NCI-H526 (cell line): ENCODE measurements around the gene KIF5A.

Experiments
- DNase-seq, 2 experiments: peaks; one replicate each; lab custom pipeline; 2025; lab: John Stamatoyannopoulos, UW

Gene KIF5A

GRCh38 chr12:57535764-57536596 is 13.9 kb upstream of the KIF5A start:
- DNase-seq: no peak

- no peak for DNase-seq
Measured at GRCh38 chr12:57536597-57536942, 13.3 kb upstream of the KIF5A start.

DNA sequence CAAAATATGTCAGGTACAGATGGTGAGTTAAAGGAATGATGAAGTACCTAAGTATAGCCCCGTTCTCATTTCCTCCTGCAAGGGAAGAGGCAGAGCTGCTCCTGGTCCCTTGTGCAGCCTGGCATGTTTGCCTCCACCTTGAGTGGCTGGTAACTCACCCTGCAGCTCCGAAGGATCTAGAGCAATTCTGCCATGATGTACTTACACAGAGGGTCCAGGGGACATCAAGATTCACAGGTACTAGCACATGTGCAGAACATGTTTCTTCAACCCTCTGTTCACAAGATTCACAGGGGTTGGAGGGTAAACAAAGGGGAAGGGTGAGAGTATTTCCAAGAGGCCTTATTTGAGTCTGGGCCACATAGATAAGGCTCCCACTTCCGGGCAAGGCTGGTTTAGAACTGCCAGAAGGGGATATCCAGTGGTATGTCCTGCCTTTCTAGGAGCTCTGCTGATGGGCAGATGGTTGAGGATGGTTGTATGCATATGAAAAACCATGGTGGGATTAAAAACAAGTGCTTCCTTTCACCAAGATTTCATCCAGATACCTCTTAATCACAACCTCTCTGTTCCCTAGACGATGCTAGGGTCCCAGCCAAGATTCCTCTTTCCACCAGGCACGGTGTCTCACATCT is 10.6 kb upstream of the KIF5A start:
- no peak for DNase-seq

DNA sequence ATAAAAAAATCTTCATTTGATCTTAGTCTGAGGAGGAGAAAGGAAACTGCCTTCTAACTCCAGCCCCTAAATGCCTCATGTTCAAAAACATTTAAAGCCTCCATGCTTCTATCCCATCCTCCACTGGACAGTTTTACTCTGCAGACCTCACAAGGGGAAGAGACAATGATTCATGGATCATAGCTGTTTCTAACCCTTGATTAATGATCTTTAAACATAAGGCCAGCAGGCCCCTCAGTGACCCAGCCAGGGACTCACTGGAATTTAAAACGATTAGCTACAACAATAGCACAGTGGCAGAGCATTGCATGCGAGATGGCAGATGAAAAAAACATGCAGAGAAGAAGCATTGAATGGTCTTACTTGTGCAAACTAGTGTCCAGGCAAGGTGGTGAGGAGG is 8.8 kb upstream of the KIF5A start:
- DNase-seq: no peak

- no peak for DNase-seq
Measured at GRCh38 chr12:57541717-57542116, 8.1 kb upstream of the KIF5A start.

- no peak for DNase-seq
Measured at GRCh38 chr12:57543581-57543980, 6.3 kb upstream of the KIF5A start.

DNA sequence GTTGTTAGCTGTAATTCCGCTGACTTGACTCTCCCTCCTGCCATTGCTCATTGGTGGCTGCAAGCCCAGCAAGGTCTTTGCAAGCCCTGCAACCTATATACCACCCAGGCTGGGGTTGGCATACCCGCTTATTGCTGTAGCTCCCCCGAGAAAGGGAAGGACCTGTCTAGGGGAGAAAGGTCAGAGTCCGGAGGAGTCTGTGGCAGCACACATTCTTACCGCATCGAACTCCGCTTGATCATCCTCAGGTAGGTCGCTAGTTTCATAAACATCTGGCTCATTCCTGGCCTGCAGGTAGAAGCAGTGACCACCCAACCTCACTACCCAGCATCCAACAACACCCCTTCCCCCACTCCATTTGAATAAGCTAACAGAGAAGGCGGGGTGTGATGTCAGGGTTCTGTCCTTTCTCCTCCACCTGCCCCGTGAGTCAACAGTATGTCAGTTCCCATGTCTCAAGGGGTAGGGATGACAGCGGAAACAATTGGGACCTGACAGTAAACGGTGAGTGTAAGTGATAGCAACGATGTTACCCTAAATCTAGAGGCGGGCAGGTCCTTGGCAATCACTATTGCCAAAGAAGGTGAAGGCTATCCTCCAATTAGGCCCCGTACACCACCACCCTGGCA is 3.9 kb upstream of the KIF5A start:
- DNase-seq: peak; percentile 80 to 87

DNA sequence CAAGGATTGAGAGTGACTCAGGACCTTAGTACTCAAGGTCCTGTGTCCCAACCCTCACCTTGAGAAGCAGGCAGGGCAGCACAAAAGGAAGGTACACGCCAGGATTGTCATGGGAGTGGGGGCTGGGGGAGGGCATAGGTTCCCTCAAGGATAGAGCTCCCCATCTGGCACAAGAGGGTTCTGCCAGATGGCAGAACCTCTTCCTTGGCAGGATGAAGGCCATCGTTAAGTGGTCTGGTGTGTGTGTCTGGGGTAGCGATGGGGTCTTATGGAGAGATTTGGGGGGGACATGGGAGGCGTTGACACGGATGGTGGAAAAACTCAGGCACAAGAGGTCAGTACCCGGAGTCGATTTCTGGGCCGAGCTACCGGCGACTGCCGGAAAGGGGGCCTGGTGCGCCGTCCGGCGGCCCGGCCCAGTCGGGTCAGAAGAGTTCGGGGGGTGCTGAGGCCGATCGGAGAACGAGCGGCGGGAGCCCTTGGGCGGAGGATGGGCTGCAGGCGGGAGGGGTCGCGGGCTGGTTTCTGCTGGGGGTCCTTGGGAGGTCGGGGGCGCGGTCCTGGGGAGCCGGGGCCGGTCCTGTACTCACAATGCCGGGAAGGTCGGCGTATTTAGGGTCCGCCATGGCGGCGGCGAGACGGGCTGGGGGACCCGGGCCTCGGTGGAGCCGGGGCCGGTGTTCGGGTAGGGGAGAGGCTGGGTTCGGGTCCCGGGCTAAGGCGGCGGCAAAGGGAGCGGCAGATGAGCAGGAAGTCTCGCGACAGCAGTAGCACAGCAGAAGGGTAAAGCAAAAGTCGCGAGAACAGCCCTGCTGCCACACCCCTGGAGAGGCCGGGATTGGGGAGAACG is 3.2 kb upstream of the KIF5A start, which contains the start of gene DCTN2:
TSS of gene DCTN2 (minus strand) at position 755 of the 850 bp plus-strand sequence. CDS start at position 626, 129 bp downstream.
- peak; percentile 96 to 98 for DNase-seq

DNA sequence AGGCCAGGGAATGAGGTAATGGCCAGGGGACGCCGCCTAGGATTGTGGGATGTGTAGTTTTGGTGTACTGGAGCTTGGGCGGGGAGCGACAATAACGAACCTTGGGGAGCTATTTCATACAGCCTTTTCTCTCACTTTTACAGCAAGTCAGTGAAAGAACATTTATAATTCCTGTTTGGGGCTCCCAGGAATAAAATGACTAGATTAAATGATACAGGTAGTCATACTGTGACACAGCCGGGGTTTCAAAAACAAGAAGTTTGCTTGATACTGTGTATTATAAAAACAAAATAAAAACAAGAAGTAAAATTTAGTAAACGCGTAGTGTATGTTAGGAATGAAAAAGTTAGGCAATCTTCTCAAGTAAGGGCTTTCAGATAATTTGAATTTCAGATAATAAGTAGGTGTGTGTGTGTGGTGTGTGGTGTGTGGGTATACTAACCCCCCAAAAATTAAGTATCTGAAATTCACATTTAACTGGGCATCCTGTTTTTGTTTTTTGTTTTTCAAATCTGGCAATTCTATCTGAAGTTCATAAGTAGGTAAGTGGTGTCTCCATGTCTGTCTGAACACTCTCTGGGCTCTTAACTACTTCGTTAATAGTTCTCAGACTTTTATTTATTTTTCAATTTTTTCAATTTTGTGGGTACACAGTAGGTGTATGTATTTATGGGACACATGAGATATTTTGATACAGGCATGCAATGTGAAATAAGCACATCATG is 2.4 kb upstream of the KIF5A start:
- no peak for DNase-seq

DNA sequence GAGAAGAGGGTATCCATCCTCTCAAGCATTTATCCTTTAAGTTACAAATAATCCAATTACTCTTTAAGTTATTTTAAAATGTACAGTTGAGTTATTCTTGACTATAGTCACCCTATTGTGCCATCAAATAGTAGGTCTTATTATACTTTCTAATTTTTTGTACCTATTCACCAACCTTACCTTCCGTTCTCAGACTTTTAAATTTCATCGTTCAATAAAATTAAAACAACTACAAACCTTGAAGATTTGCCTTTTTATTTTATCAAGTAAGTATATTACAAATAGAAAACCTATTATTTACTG is 1.9 kb upstream of the KIF5A start:
- no peak for DNase-seq

- DNase-seq: no peak
Measured at GRCh38 chr12:57548488-57548887, 1.4 kb upstream of the KIF5A start.

DNA sequence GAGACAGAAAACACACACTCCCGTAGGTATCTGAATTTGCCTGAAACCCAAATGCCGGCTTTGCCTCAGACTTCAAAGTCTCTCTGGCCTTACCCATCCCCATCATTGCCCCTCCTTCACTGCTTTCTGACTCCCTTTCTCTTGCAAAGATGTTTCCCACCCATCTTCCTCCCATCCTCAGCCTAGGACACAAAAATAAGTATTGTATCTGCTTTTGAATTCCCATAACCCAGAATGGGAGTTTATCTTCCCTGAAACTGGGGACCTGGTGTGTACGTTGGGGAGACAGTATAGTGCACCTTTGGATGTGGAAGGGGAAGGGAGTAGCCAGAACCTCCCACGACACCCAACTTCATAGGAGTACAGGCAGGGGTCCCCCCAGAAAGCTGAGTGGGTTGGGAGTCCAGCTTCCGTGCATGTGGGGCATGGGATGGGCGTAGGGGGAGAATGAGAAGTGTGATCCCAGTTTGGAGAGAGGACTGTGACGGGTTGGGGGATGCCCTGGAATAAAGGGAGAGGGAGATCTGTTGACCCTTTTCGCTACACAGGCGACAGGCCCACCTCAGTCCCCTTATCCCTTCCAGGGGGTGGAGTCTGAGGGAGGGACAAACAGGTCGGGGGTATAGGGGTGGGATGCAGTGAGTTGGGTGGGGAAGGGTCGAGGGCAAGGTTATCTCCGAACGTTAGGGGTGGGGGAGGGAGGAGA is 488 bp upstream of the KIF5A start:
- DNase-seq: no peak

- DNase-seq: no peak
Measured at GRCh38 chr12:57550641-57551549, 1.1 kb downstream of the KIF5A start.

DNA sequence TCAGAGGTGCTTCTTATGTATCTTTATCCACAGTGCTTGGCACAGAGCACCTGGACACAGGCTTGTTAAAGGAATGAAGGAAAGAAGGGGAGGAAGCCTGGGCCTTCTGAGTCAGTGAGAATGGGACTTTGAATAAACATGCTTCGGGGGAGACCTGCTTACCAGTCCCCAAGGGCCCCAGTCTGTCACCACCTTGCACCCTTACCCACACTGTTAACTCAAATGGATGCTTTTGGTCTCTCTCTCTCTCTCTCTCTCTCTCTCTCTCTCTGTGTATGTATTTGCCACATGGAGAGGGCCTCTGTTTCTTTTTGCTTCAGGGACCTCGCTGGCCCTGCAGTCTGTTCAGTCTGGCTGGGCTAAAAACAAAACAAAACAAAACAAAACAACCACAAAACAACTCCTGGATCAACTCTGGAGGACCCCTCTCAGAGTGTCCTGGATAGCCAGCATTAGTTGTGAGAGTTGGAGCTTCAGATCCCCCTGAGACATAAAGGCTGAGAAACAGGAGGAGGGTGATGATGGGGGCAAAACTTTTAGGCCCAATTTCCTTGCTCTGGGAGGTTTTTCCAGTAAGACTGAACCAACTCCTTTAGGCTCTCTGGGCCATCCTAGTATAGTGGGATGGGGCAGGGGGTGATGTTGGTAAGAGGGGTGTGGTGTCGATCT is 1.9 kb downstream of the KIF5A start:
- no peak for DNase-seq

DNA sequence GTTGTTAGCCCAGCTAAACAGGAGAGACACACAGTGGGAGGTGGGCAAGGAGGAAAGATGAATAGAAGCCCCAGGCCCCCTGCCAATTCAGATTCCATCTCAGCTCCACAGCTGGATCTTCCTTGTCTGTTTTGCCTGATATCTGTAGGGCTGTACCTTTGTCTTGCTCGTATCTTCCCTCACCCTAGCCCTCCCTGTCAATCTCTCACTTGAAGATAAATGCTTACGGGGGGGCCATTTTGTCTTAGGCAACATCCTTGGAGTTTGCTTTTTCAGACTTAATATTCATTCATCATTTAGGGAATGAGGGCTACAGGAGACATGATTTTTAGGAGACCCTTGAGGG is 2.4 kb downstream of the KIF5A start:
- DNase-seq: no peak

GRCh38 chr12:57552835-57553313 is 3.0 kb downstream of the KIF5A start:
- peak in 1 of 2 experiments; percentile 24 for DNase-seq

DNA sequence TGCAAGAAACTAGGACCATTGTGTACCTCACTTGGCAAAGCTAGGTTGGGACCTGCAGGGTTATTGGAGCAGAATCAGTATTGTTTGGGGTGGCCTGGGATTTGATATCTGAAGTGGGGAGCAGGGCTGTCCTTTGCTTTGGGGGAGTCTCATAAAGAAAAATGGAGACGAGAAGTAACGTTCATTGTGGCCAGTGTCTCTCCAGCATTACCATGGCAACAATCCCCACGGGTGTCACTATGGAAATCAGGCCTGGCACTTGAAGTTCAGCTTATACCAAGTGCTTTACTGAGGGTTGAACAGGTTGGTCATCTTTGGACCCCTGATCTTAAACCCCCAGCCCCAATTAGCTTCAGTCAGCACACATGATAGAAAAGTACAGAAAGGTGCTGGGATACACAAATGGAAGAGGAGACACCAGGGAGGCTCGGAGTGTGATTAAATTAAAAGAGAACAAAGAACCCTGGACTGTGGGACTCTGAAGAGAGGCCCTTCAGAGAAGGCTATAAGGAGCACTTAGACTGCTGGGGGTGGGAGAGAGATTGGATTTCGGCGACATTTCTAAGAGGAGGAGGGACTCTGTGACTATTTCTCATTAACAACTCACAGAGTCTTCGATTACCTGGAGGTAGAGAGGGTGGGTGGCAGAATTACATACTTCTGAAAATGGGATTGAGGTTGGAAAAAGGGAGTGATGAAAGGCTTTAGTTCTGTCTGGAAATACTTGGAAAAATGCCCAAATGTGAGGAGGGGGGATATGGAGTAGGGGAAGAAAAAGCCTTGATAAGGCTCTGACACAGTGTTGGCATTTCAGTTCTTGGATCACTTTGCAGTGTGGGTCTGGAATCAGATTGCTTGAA is 3.7 kb downstream of the KIF5A start:
- peak; percentile 75 to 79 for DNase-seq

DNA sequence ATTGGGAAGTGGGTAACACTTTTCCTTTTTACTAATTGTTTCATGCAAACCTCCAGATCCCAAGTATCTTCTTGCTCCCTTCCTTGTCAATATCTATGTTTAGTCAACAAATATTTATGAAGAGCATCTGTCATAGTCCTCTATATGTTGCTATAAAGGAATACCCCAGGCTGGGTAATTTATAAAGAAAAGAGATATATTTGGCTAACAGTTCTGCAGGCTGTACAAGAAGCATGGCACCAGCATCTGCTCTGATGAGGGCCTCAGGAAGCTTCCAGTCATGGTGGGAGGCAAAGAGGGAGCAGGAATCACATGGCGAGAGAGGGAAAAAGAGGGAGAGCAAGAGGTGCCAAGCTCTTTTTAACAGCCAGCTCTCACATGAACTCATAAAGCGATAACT is 4.6 kb downstream of the KIF5A start:
- no peak for DNase-seq
